DOHH2 (cell line): Measurements from ENCODE around the gene ZNF474.

Source experiments
- CTCF ChIP-seq: fragments of 200-600 bp; sonication (generic); IDR thresholded peaks from one replicate; pipeline ENCODE4 v1.5.1; 2014; ENCODE audit warnings: antibody characterized with exemption, mild to moderate bottlenecking, low read depth, low read length; ENCODE audit not compliant: poor library complexity, severe bottlenecking
- EZH2phosphoT487 ChIP-seq: fragments of 200-600 bp; sonication (generic); IDR thresholded peaks from 2 replicates; pipeline ENCODE4 v1.6.1; 2017; ENCODE audit warnings: borderline replicate concordance, mild to moderate bottlenecking, antibody characterized with exemption, low read length, moderate library complexity, mixed read lengths

GRCh38 chr5:122126756-122127321 is 2.5 kb upstream of the ZNF474 start:
- TF ChIP-seq CTCF (no peak), EZH2phosphoT487 (no peak)
